GM12801 (cell line): ENCODE measurements around the gene UQCRQ.

Experiments
- TF ChIP-seq, protein P1 (sequence below): IDR thresholded peaks from one replicate; pipeline ENCODE4 v1.5.1; 2011; ENCODE audit warnings: control low read depth; ENCODE audit not compliant: insufficient read length; ENCODE audit errors: extremely low read depth

UQCRQ gene

DNA sequence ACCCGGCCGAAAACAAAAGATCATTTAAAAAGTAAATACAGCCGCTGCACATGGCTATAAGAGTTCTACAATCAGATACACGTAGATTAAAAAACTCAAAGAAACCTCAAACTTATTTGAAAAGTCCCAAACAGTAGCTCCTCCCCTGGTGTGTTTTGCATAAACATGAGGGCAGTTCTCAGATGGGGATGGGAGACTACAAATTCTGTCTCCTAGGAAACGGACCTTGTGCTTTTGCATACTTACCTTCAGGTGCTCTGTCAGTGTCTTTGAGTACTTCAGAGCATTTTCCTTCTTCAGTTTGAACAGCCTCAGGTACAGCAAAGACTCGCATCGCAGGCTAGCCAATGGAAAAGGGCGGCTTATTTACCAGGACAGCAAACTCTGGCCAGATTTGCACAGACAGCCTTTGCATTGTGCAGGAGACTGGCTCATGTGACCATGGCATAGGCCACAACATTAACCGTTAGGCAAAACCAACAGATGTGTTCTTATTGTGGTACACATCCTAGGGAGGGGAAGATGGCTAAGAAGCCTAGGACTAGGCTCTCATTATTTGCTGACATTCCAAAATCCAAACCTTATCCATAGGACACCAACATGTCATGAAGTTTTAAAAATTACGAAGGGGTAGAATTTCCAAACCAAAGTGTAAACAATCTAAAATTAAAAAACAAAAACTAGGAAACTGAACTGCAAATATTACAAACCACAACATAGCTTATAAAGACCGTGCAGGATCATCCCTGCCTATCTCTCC is 19.8 kb downstream of the UQCRQ start:
- TF ChIP-seq, protein P1, sequence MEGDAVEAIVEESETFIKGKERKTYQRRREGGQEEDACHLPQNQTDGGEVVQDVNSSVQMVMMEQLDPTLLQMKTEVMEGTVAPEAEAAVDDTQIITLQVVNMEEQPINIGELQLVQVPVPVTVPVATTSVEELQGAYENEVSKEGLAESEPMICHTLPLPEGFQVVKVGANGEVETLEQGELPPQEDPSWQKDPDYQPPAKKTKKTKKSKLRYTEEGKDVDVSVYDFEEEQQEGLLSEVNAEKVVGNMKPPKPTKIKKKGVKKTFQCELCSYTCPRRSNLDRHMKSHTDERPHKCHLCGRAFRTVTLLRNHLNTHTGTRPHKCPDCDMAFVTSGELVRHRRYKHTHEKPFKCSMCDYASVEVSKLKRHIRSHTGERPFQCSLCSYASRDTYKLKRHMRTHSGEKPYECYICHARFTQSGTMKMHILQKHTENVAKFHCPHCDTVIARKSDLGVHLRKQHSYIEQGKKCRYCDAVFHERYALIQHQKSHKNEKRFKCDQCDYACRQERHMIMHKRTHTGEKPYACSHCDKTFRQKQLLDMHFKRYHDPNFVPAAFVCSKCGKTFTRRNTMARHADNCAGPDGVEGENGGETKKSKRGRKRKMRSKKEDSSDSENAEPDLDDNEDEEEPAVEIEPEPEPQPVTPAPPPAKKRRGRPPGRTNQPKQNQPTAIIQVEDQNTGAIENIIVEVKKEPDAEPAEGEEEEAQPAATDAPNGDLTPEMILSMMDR: no peak

DNA sequence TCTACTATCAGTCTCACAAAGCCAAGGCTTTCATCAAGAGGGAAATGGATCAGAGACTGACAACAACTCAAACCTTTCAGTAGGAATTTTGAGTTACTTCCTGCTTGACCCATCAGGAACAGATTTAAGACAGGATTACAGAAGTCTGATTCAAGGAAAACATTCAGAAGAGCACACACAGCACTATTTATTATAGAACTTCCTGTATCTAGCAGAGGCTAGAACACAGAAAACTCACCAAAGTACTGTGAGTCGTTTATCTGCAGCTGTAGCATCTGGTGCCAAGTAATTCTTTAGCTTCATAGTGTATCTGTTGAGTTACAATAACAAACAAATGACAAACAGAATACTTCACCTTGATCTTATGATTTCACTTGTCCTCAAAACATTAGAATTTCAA is 20.8 kb downstream of the UQCRQ start:
- TF ChIP-seq, protein P1: no peak

DNA sequence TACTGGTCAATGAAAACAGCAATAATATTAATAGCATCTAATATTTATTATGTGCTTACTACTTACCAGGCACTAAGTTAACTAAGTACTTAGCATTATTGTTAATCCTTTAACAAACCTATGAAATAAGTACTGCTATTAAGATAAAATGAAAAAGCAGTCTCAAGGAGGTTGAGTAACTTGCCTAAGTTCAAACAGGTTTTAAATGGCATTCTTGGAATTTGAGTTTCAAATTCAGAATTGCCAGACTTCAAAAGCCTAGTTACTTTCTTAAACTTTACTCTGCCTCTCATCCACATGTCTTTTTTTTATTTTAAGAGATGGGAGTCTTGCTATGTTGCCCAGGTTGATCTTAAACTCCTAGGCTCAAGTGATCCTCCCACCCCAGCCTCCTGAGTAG is 23.1 kb downstream of the UQCRQ start:
- TF ChIP-seq, protein P1: no peak

DNA sequence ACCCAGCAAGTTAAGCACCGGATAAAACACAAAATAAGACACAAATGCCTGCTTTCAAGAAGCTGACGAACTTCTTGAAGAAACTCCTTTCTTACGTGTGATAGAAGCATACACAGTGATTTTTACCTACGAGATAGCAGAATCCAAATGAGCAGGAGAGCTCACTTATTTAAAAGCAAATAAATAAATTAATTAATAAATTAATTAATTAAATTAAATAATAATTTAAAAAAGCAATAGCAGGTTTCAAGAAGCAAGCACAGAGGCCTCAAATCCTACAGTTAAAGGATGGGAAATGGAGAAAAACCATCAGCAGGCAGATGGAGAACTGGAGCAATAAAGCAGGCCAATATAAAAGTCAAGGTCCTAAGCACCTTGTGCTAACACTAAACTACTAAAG is 24.4 kb downstream of the UQCRQ start:
- TF ChIP-seq, protein P1: no peak

DNA sequence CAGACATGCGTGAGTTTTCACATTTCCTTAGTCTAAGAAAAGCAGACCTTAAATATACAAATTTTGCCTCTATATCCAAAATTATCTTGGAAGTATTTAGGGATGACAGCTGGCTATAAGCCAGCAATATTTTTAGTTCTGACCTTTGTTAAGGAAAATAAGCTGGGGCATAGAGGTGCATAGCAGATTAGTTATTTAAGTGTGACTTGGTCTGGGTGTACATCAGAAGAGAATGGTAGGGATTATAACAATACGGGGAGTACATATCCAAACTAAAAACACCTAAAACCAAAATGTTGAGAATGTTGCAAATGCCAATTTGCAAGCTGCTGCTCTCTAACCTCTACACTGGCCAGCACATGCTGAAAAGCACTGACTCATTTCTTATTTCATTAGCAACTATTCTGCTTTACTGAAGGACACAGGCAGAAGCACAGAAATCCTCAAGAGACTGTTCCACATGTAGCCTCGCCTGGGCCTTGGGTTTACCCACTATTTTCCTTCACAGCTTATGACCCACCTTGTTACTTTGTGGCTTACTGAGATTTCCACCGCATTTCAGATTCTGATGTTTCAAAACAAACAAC is 29.4 kb downstream of the UQCRQ start:
- TF ChIP-seq, protein P1: no peak

DNA sequence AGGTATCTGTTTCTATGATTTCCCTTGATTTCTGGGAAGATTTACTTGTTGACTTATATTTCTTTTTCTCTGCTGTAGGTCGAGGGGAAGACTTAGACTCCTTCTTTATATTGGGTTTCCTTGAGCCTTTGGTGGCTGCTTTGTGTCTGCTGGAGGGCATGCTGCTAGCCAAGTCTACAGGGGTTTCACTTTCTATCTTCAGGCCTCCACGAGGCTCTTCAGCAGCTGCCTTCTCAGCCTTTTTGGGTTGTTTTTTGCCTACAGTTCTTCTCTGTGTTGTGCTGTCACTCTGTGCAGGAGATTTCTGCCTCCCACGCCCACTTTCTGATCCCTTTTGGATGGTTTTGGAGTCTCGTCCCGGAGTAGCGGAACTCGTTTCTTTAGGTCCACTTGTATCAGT is 30.2 kb downstream of the UQCRQ start:
- TF ChIP-seq, protein P1: no peak

DNA sequence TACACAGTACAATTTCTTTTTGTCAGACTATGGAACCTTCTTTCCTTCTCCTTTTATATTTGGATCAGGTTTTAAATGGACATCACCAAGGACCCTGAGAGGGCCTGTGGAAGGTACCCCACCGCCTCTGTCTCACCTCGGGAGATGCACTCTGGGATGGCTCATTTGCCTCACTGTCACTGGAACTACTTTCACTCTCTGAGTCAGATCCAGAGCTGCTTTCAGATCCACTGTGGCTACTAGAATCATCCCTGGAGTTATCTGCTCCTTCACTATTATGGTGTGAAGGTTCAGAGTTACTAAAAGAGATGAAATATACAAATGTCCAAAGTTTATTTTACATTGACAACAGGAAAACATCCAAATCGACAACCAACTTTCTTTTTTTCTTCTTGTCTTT is 31.7 kb downstream of the UQCRQ start:
- TF ChIP-seq, protein P1: no peak
